Endometrial microvascular endothelial cells (primary cell): ENCODE data around the gene ARHGAP15. TPM values are rescaled to one million over a fixed set of nuclear protein-coding genes. Genes with fewer than 3 reads are reported as not detected.

ENCODE experiments used
- in situ Hi-C: cut with HindIII; loops from 2 replicates; pipeline ENCODE4 v1.10.0; 2017; ENCODE audit warnings: low sequenced_read_pairs, low pct_unique_long_range_greater_than_20kb; ENCODE audit errors: inconsistent ontology term
- total RNA-seq: library from RNA; depleted of rRNA; stranded (reverse); fragments of >200 nt; gene quantifications from one replicate; pipeline ENCODE4 v1.2.3, GENCODE V29; 2015; ENCODE audit errors: inconsistent ontology term

Gene ARHGAP15
- total RNA-seq, 1 donor from 2014 or later = not detected

DNA sequence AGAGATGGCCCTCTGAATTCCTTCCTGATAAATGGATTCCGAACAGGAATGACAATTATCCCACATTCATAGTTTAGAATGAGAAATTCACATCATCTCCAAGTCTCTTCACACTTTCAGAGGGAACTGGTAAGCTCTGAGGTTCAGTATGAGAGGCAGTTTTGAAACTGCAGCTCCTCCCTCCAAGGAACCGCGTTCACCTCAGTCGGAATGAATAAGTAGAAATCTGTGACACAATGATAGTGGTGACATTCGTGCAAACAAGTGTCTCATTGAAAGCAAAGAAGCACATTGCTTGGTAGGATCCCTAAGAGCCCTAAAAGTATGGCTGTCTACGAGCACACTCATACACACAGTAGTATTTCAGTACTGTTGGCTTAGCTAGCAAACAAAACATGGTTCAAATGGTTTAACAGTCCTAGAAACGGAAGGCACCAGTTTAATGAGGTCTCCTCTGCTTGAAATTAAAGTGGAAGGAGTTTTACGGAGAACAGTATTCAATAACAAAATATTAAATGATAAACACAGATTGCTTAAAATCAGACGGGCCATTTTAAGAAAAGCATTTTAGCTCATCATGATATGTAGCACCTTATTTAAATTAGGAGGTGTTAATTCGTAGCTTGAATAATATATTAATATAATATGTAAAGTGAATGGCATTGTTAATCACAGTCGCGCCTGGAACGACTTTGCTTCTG, 225.0 kb downstream of the ARHGAP15 start:
- in situ Hi-C loops = no loop called here

DNA sequence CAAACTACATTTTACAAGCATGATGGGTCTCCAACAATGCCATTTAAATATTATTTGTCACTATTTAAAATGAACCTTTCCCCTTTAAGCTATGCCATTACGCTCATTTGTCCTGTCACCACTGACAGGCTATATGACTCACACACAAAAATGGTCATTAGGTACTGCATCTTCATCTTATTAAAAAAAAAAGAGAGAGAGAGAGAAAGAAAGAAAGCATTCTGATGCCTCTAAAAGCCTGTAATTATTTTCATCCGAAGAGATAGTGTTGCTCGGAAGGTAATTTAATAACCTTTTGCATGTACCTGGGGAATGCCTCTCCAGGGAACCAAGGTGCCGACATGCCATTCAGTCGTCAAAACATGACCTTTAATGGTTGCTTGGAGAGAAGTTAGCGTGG, 226.7 kb downstream of the ARHGAP15 start:
- in situ Hi-C loops = no loop called here

DNA sequence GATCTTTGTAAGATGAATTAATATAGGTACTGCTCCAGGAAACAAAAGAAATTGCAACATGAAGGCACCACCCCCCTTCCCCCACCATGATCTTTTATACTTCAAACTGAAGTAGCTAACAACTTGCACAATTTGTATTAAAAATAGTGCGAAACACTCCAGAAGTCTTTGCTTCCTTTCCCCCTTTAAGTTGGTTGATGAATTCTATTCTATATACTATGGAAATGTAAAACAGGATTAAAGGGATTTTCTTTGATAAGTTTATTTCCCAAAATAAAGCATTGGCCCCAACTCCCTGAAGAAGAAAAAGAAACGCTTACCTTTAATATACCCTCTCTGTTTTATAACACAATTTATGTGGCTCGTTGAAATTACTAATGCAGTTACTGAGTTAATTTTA, 227.1 kb downstream of the ARHGAP15 start:
- in situ Hi-C loops = no loop called here

- in situ Hi-C loops = no loop called here
These were observed 227.7 kb downstream of the ARHGAP15 start for GRCh38 chr2:143356736-143357446.

GRCh38 chr2:143357966-143358365, 228.7 kb downstream of the ARHGAP15 start:
- in situ Hi-C loops = no loop called here

- in situ Hi-C loops = no loop called here
These were observed 232.1 kb downstream of the ARHGAP15 start for GRCh38 chr2:143361346-143361745.

- in situ Hi-C loops = no loop called here
These were observed 242.4 kb downstream of the ARHGAP15 start for GRCh38 chr2:143371616-143372015.

GRCh38 chr2:143375384-143375880, 246.2 kb downstream of the ARHGAP15 start:
- in situ Hi-C loops = no loop called here

GRCh38 chr2:143378996-143379395, 249.8 kb downstream of the ARHGAP15 start:
- in situ Hi-C loops = no loop called here

DNA sequence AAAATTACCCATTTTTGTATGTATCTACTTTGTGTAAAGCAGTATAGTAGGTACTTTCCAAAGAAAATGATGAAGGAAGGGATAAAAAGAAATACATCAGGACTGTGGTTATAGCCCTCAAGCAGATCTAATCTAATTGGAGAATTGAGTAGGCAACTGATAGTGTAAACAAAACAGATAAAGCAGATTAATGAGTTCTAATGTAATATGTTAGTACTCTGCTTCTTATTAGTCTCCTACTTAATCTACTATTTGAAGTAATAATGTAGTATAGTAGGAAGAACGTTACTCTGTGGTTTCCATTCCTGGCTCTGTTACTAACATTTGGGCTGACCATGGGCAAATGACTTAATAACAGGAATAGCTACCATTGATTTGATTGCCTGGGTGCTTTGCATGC, 250.7 kb downstream of the ARHGAP15 start:
- in situ Hi-C loops = no loop called here

GRCh38 chr2:143382573-143382972, 253.4 kb downstream of the ARHGAP15 start:
- in situ Hi-C loops = no loop called here

DNA sequence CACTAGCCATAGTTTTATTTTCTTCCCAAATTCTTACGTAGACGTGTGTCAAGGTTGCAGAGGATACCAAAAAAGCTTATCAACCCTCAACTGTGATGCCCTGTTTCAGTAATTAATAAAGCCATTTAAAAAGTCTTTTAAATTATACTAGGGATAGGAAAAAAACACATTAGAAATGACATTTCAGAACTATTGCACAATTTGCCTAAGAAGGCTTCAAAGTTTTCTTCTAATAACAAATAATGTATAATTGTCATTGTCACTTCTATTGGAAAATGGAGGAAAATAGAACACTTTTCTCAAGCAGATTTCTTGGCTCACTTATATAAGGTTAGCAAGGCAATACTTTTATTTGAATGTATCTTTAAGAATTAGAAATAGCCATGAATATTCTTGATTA, 253.8 kb downstream of the ARHGAP15 start:
- in situ Hi-C loops = no loop called here

DNA sequence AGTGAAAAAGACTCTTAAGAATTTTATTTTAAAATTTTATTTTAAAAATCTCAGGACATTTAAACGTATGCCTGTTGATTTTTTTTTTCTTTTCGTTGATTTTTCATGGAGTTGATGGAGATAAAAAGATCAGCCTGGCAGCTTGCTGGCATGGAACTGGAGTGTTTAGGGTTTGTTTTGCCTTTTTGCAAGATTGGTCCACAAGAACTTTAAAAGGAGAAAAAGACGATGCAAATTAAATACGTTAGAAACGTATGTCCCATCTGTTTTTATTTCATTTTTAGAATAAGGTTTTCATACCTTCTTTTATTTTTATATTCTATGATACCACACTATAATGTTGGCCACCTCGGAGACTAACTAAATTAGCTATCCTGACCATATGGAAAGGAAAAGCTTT, 254.9 kb downstream of the ARHGAP15 start:
- in situ Hi-C loops = no loop called here

DNA sequence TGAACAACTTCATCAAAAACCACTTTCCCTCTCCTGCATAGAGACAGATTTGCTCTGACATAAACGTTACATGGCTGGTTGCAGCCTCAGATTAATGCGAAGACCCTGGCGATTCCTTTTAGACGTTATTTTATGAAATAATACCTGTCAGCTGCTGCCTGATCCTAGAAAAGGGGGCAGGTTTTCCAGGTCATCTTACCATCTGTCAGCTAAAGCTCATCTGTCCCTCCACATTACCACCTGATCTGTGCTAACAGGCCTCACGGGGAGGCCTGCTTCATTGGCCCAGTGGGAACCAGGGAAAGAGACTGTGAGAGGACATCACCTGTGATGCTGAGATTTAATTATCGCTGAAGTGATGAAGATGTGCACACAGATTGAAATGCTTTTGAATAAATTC, 261.0 kb downstream of the ARHGAP15 start:
- in situ Hi-C loops = no loop called here

- in situ Hi-C loops = no loop called here
These were observed 263.1 kb downstream of the ARHGAP15 start for GRCh38 chr2:143392358-143392757.

DNA sequence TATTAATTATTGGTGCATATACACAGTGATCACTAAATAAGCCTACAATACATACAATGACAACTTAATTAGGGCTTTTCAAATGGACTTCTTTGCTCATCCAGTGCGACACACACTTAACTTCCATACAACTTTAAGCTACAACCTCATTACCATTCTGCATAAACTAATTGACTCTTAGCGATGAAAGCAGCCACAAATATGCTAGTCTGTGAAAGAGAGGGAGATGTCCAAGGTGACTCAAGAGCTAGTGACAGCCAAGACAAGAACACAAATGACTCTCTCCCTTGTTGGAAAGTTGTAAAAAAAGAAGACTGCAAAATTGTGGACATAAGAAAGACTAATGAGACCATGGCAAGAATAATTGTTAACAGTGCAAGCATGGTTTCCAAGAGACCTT, 264.8 kb downstream of the ARHGAP15 start:
- in situ Hi-C loops = no loop called here

DNA sequence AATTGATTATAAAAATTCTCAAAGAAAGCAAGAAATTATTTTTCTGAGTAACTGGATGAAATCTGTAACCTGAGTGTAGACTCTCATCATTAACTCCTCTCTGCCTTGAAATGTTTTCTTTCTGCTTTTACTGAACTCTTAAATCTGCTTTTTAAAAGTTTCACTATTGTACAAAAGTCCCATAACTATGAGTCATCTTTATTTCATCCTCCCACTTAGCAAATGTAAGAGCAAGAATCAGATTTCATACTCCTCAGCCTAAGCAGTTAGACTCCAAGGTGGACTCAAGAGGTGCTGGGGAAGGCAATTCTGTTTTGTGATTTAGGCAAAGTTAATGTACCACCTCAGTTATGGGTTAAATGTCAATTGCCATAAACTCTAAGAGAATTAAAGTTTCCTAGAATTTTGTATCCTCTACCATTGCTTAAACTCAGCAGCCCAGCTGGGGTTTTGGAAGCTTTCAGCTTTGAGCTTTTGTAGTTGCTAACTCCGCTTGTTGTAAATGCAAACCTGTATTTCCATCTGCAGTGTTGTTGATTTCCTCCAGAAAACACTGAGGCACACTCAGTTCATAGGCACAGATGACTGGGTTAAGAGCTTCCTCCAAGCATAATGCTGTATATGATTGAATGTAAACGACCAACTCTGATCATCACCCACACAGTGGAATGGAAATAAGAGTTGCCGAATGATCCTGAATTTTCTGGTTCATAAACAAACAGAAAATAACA, 268.8 kb downstream of the ARHGAP15 start:
- in situ Hi-C loops = no loop called here

DNA sequence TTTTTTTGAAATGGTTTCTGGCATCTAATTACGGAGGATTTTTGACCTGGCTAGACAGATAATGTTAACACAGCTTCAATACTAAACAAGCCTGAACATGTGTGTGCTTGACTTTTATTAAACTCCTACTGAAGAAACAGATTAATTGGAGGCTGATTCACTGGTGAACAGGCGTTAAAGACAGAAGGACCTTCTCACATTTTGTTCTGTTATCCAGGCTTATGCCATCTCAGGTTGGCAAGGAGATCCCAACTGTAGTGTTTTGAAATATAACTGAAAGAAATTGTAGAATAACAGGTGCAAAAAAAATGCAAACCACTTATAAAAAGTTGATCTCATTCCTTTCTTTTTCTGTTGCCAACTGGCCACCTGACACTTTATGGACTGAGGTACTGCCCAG, 269.6 kb downstream of the ARHGAP15 start:
- in situ Hi-C loops = no loop called here

GRCh38 chr2:143399631-143400069, 270.4 kb downstream of the ARHGAP15 start:
- in situ Hi-C loops = no loop called here

- in situ Hi-C loops = no loop called here
These were observed 272.6 kb downstream of the ARHGAP15 start for GRCh38 chr2:143401861-143402260.
